ENCODE measurements around the gene KCMF1.
A peak's percentile ranks its signal among the peaks of the same experiment; 100 is the strongest.

Gene KCMF1

GRCh38 chr2:85063981-85064599, 93.1 kb downstream of the KCMF1 start:
- no peak for DNase-seq (ENCODE audit: low read depth in 2 of 2)
- H3K4me3 ChIP-seq (replicated peaks in 1 of 2; ENCODE audit: low read depth in 2 of 2, low read length in 2 of 2) = no peak overlapping the region
- TF ChIP-seq CTCF (IDR thresholded peaks at IDR 0.05; ENCODE audit: low read depth, low read length) = no peak

- DNase-seq (ENCODE audit: low read depth in 2 of 2) = no peak
- TF ChIP-seq CTCF (IDR thresholded peaks at IDR 0.05; ENCODE audit: low read depth, low read length) = no peak
- no peak overlapping the region for H3K4me3 ChIP-seq (replicated peaks in 1 of 2; ENCODE audit: low read depth in 2 of 2, low read length in 2 of 2)
Measured at GRCh38 chr2:85064927-85065577, 94.1 kb downstream of the KCMF1 start.

- DNase-seq (ENCODE audit: low read depth in 2 of 2) = no peak
- no peak overlapping the region for H3K4me3 ChIP-seq (replicated peaks in 1 of 2; ENCODE audit: low read depth in 2 of 2, low read length in 2 of 2)
- TF ChIP-seq CTCF (IDR thresholded peaks at IDR 0.05; ENCODE audit: low read depth, low read length) = no peak
Measured at GRCh38 chr2:85066006-85066740, 95.2 kb downstream of the KCMF1 start.

GRCh38 chr2:85066874-85067351, 96.0 kb downstream of the KCMF1 start:
- H3K4me3 ChIP-seq (replicated peaks in 1 of 2; ENCODE audit: low read depth in 2 of 2, low read length in 2 of 2) = peak overlapping the region in 1 of 2 donors; percentile 22
- DNase-seq (ENCODE audit: low read depth in 2 of 2) = peak; percentile 87 to 88
- TF ChIP-seq CTCF (IDR thresholded peaks at IDR 0.05; ENCODE audit: low read depth, low read length) = peak; percentile 83

GRCh38 chr2:85071096-85071495, 100.1 kb downstream of the KCMF1 start:
- no peak overlapping the region for H3K4me3 ChIP-seq (replicated peaks in 1 of 2; ENCODE audit: low read depth in 2 of 2, low read length in 2 of 2)
- peak; percentile 30 to 32 for DNase-seq (ENCODE audit: low read depth in 2 of 2)
- no peak for TF ChIP-seq CTCF (IDR thresholded peaks at IDR 0.05; ENCODE audit: low read depth, low read length)

- DNase-seq (ENCODE audit: low read depth in 2 of 2) = no peak
- H3K4me3 ChIP-seq (replicated peaks in 1 of 2; ENCODE audit: low read depth in 2 of 2, low read length in 2 of 2) = no peak overlapping the region
- TF ChIP-seq CTCF (IDR thresholded peaks at IDR 0.05; ENCODE audit: low read depth, low read length) = no peak
Measured at GRCh38 chr2:85073033-85073432, 102.1 kb downstream of the KCMF1 start.
